ENCODE data around the gene MYOT.

DNA sequence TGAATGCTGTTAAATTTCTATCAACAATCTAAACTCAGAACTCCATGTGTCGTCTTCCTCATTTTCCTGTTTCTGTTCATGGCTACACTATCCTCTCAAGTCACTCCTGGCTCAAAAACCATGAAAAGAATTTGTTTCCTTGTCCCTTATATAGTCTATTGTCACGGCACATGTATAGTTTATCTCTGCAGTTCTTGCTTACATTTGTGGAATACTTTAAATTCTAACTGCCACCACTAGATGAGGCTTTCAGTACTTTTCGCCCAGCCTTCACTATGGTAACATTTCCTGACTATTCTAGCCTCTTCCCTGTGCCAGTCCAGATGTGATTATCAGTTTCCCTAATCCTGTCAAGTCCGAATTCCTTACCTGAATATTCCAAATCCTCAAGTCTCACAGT lies 56.2 kb downstream of the MYOT start:
- TF ChIP-seq SP1 (IDR thresholded peaks at IDR 0.05) (no peak), SUZ12 (IDR thresholded peaks at IDR 0.05) (no peak), TARDBP (IDR thresholded peaks at IDR 0.05) (no peak), ELF4 (IDR thresholded peaks at IDR 0.05) (no peak), CTBP1 (IDR thresholded peaks at IDR 0.05; ENCODE audit: borderline replicate concordance) (no peak), NFRKB (IDR thresholded peaks at IDR 0.05) (no peak), FOXM1 (IDR thresholded peaks at IDR 0.05; ENCODE audit: borderline replicate concordance) (no peak), ZNF384 (IDR thresholded peaks at IDR 0.05) (no peak), FOXA1 (IDR thresholded peaks at IDR 0.05) (no peak), L3MBTL2 (conservative IDR thresholded peaks at IDR 0.05) (no peak), ARNT (IDR thresholded peaks at IDR 0.05) (no peak), FOXK2 (IDR thresholded peaks at IDR 0.05) (no peak), HDGF (IDR thresholded peaks at IDR 0.05; ENCODE audit: borderline replicate concordance) (no peak)

All from HEK293T (cell line).